H9 (cell line): ENCODE data around the gene BEGAIN. TPM values are rescaled to one million over a fixed set of nuclear protein-coding genes. Genes with fewer than 3 reads are reported as not detected.

Experiments
- DNase-seq: peaks from one replicate; pipeline ENCODE4 v3.0.0-alpha.2; 2017
- H2AFZ ChIP-seq: one replicate; pipeline ENCODE4 v1.6.1; 2013; ENCODE audit warnings: mild to moderate bottlenecking, low read length, control low read depth, moderate library complexity
- H2AK5ac ChIP-seq: 2 replicates; pipeline ENCODE4 v1.6.1; 2013; ENCODE audit warnings: low read length, control low read depth, mixed read lengths; ENCODE audit not compliant: insufficient read length
- H2BK120ac ChIP-seq: one replicate; pipeline ENCODE4 v1.6.1; 2013; ENCODE audit warnings: low read depth, mild to moderate bottlenecking, low read length, control low read depth, inconsistent platforms; ENCODE audit not compliant: poor library complexity, severe bottlenecking
- H2BK12ac ChIP-seq: 2 replicates; pipeline ENCODE4 v1.6.1; 2013; ENCODE audit warnings: low read length, control low read depth, mixed read lengths, low read depth; ENCODE audit not compliant: insufficient read length
- H2BK15ac ChIP-seq: 2 replicates; pipeline ENCODE4 v1.6.1; 2013; ENCODE audit warnings: low read depth, low read length, control low read depth
- H2BK20ac ChIP-seq: one replicate; pipeline ENCODE4 v1.6.1; 2013; ENCODE audit warnings: low read depth, mild to moderate bottlenecking, low read length, control low read depth, inconsistent platforms; ENCODE audit not compliant: poor library complexity, severe bottlenecking
- H2BK5ac ChIP-seq: 2 replicates; pipeline ENCODE4 v1.6.1; 2013; ENCODE audit warnings: low read length, control low read depth, mixed read lengths; ENCODE audit not compliant: insufficient read length
- H3K14ac ChIP-seq: 2 replicates; pipeline ENCODE4 v1.6.1; 2013; ENCODE audit warnings: low read length, control low read depth; ENCODE audit not compliant: insufficient read depth
- H3K18ac ChIP-seq: 2 replicates; pipeline ENCODE4 v1.6.1; 2013; ENCODE audit warnings: low read depth, mild to moderate bottlenecking, mixed read lengths, low read length, control low read depth; ENCODE audit not compliant: insufficient read length
- H3K23ac ChIP-seq: 2 replicates; pipeline ENCODE4 v1.6.1; 2013; ENCODE audit warnings: low read length, control low read depth, mixed read lengths, low read depth; ENCODE audit not compliant: insufficient read length
- H3K23me2 ChIP-seq: 2 replicates; pipeline ENCODE4 v1.6.1; 2013; ENCODE audit warnings: low read depth, mild to moderate bottlenecking, mixed read lengths, low read length, control low read depth; ENCODE audit not compliant: insufficient read length, poor library complexity, severe bottlenecking
- H3K27ac ChIP-seq: 2 replicates; pipeline ENCODE4 v1.5.1; 2013; ENCODE audit warnings: low read length, control low read depth, mixed read lengths, low read depth; ENCODE audit not compliant: insufficient read length
- H3K27me3 ChIP-seq: 2 replicates; pipeline ENCODE4 v1.6.1; 2013; ENCODE audit warnings: low read length, control low read depth, inconsistent platforms; ENCODE audit not compliant: insufficient read depth
- H3K4ac ChIP-seq: 2 replicates; pipeline ENCODE4 v1.6.1; 2013; ENCODE audit warnings: low read depth, mild to moderate bottlenecking, control low read depth, inconsistent platforms, low read length, moderate library complexity
- H3K4me1 ChIP-seq: 2 replicates; pipeline ENCODE4 v1.6.1; 2013; ENCODE audit warnings: low read length, control low read depth, inconsistent platforms; ENCODE audit not compliant: insufficient read depth
- H3K4me2 ChIP-seq: 2 replicates; pipeline ENCODE4 v1.6.1; 2013; ENCODE audit warnings: low read length, control low read depth, mixed read lengths; ENCODE audit not compliant: insufficient read length, insufficient read depth
- H3K56ac ChIP-seq: 2 replicates; pipeline ENCODE4 v1.6.1; 2013; ENCODE audit warnings: low read depth, mild to moderate bottlenecking, mixed read lengths, low read length, control low read depth; ENCODE audit not compliant: insufficient read length
- H3K79me1 ChIP-seq: 2 replicates; pipeline ENCODE4 v1.6.1; 2013; ENCODE audit warnings: low read depth, mild to moderate bottlenecking, moderate library complexity, low read length, control low read depth, inconsistent platforms; ENCODE audit not compliant: insufficient read depth, poor library complexity, severe bottlenecking
- H3K79me2 ChIP-seq: 2 replicates; pipeline ENCODE4 v1.6.1; 2013; ENCODE audit warnings: low read length, control low read depth, inconsistent platforms; ENCODE audit not compliant: insufficient read depth
- H3K9ac ChIP-seq: 2 replicates; pipeline ENCODE4 v1.6.1; 2013; ENCODE audit warnings: low read length, control low read depth, mixed read lengths; ENCODE audit not compliant: insufficient read length; ENCODE audit errors: extremely low read depth
- H3K9me3 ChIP-seq: one replicate; pipeline ENCODE4 v1.6.1; 2013; ENCODE audit warnings: low read depth, low read length, inconsistent platforms; ENCODE audit not compliant: control insufficient read depth
- H3T11ph ChIP-seq: one replicate; pipeline ENCODE4 v1.6.1; 2013; ENCODE audit warnings: mild to moderate bottlenecking, low read length, control low read depth, inconsistent platforms
- H4K20me1 ChIP-seq: one replicate; pipeline ENCODE4 v1.6.1; 2013; ENCODE audit not compliant: control insufficient read depth, insufficient read length, insufficient read depth
- H4K5ac ChIP-seq: 2 replicates; pipeline ENCODE4 v1.6.1; 2013; ENCODE audit warnings: low read depth, mild to moderate bottlenecking, mixed read lengths, low read length, control low read depth; ENCODE audit not compliant: insufficient read length
- H4K8ac ChIP-seq: replicated peaks from 2 replicates; pipeline ENCODE4 v1.6.1; 2013; ENCODE audit warnings: low read length, control low read depth, mixed read lengths, low read depth; ENCODE audit not compliant: insufficient read length
- H4K91ac ChIP-seq: 2 replicates; pipeline ENCODE4 v1.6.1; 2013; ENCODE audit warnings: low read depth, mild to moderate bottlenecking, moderate library complexity, mixed read lengths, low read length, control low read depth; ENCODE audit not compliant: insufficient read length
- H3K27ac Mint-ChIP-seq, 3 experiments: 2 replicates in 2 of 3; 3 replicates in 1 of 3; pipeline ENCODE4 v1.8.0; 2020 to 2021; ENCODE audit warnings: mixed read lengths in 3 of 3, mild to moderate bottlenecking in 1 of 3, moderate library complexity in 1 of 3
- H3K27me3 Mint-ChIP-seq: 2 replicates; pipeline ENCODE4 v1.8.0; 2021; ENCODE audit warnings: low read depth, mild to moderate bottlenecking, moderate library complexity, mixed read lengths
- H3K36me3 Mint-ChIP-seq, 3 experiments: 2 replicates in 2 of 3; 3 replicates in 1 of 3; pipeline ENCODE4 v1.8.0; 2020 to 2021; ENCODE audit warnings: low read depth in 3 of 3, mixed read lengths in 3 of 3; ENCODE audit not compliant: insufficient read depth in 1 of 3
- H3K4me1 Mint-ChIP-seq, 2 experiments: 2 replicates each; pipeline ENCODE4 v1.8.0; 2020; ENCODE audit warnings: mixed read lengths in 2 of 2
- H3K4me3 Mint-ChIP-seq, 2 experiments: 2 replicates in 1 of 2; 3 replicates in 1 of 2; pipeline ENCODE4 v1.8.0; 2020 to 2021; ENCODE audit warnings: mild to moderate bottlenecking in 2 of 2, mixed read lengths in 2 of 2, moderate library complexity in 1 of 2
- H3K9me3 Mint-ChIP-seq, 2 experiments: 2 replicates in 1 of 2; 3 replicates in 1 of 2; pipeline ENCODE4 v1.8.0; 2020; ENCODE audit warnings: mild to moderate bottlenecking in 2 of 2, mixed read lengths in 2 of 2, moderate library complexity in 1 of 2
- CTCF ChIP-seq: fragments of 200-600 bp; sonication (generic); conservative IDR thresholded peaks from 3 replicates; pipeline ENCODE4 v1.8.0; 2021; ENCODE audit warnings: antibody characterized with exemption, mild to moderate bottlenecking
- WGBS: extraction: QIAGEN DNeasy Blood & Tissue Kit; methylation state at CpG from one replicate; pipeline ENCODE4 v1.1.7; 2013; ENCODE audit warnings: missing lambda C conversion rate, low lambda C conversion rate, mixed read lengths; ENCODE audit not compliant: insufficient read length; ENCODE audit errors: extremely low coverage; 5-methylcytosine and 5-hydroxymethylcytosine counted together
- total RNA-seq: library from RNA; stranded (reverse); gene quantifications from 2 replicates; pipeline ENCODE4 v1.2.1, GENCODE V29; 2021

The BEGAIN gene
- total RNA-seq, 1 experiment from 2014 or later, result 2.6 TPM

- Mint-ChIP-seq H3K27ac (no peak overlapping the region), H3K9me3 (no peaks in the 10 kb centered on the region), H3K27me3 (peaks cover 72% of the 10 kb centered on the region), H3K4me3 (peak overlapping the region in 1 of 2 experiments; percentile 52; a peak in 4 of 5 replicates), H3K36me3 (no peaks in the 10 kb centered on the region), H3K4me1 (peaks cover 6 to 16% of the 10 kb centered on the region in 2 experiments; a peak in 3 of 4 replicates)
- Histone ChIP-seq H3K27ac (no peak overlapping the region), H3T11ph (no peak overlapping the region), H3K9me3 (no peaks in the 10 kb centered on the region), H2BK15ac (no peak overlapping the region), H3K79me1 (no peaks in the 10 kb centered on the region), H3K4me1 (no peaks in the 10 kb centered on the region), H2BK12ac (no peak overlapping the region), H2AFZ (no peak overlapping the region), H4K91ac (no peak overlapping the region), H3K56ac (no peak overlapping the region), H4K8ac (no peak overlapping the region), H3K4ac (no peak overlapping the region), H3K14ac (no peak overlapping the region; the same call in 1 of the 2 replicates), H2BK5ac (no peak overlapping the region), H3K23ac (no peak overlapping the region), H2BK120ac (no peak overlapping the region), H3K18ac (no peak overlapping the region), H2BK20ac (no peak overlapping the region), H3K4me2 (no peak overlapping the region), H2AK5ac (no peak overlapping the region), H3K79me2 (no peaks in the 10 kb centered on the region), H3K23me2 (peaks cover 6% of the 10 kb centered on the region), H3K9ac (no peak overlapping the region), H3K27me3 (peaks cover 6% of the 10 kb centered on the region; the same call in 1 of the 2 replicates), H4K5ac (no peak overlapping the region), H4K20me1 (no peaks in the 10 kb centered on the region)
- DNase-seq, result no peak
- TF ChIP-seq CTCF, result no peak
- no CpG with 5 or more reads among the region's 10 CpGs for WGBS
Observed at GRCh38 chr14:100588671-100589070, 1.5 kb upstream of the BEGAIN start.
